ENCODE data around the gene PRDM1.

The PRDM1 gene

DNA sequence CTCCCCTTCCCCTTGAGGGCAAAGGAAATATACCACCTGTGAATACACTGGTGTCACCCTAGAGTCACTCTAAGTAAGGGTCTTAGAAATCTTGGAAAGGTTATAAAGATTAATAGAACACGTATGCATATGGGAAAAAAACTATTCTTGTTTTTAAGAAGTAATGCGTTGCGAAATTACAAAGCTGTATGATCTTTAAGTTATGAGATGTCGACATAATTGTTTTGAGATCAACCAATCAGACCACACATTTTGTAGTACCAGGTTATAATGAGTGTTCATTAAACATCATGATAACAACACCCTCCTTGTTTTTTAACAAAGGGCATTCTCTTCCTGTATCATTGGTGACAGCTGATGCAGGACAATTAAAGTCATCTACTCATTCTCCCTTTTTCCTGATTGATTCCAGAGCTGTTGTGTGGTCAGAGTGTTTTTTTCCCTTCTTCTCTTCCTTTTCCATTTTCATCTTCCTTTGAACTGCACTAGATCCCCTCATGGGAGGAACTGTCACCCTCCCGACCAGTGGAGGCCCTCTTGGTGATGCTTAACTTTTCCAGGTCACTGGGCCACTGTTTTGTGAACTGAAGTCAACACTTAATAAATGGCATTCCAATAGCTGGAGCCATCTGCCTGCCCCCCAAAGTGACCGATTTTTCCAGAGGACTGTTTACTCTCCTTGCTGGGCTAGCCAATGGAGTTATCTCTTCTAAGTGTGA lies 37.0 kb downstream of the PRDM1 start:
- in situ Hi-C loops (cut with HindIII; ENCODE audit: low pct_ligation_motif_present, low sequenced_read_pairs) = no loop called here
- DNase-seq = no peak
- no peak overlapping the region for H3K27ac ChIP-seq
- H3K4me3 ChIP-seq (ENCODE audit: low read depth, low read length) = no peak overlapping the region
- TF ChIP-seq, protein P1, sequence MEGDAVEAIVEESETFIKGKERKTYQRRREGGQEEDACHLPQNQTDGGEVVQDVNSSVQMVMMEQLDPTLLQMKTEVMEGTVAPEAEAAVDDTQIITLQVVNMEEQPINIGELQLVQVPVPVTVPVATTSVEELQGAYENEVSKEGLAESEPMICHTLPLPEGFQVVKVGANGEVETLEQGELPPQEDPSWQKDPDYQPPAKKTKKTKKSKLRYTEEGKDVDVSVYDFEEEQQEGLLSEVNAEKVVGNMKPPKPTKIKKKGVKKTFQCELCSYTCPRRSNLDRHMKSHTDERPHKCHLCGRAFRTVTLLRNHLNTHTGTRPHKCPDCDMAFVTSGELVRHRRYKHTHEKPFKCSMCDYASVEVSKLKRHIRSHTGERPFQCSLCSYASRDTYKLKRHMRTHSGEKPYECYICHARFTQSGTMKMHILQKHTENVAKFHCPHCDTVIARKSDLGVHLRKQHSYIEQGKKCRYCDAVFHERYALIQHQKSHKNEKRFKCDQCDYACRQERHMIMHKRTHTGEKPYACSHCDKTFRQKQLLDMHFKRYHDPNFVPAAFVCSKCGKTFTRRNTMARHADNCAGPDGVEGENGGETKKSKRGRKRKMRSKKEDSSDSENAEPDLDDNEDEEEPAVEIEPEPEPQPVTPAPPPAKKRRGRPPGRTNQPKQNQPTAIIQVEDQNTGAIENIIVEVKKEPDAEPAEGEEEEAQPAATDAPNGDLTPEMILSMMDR (IDR thresholded peaks at IDR 0.05; ENCODE audit: low read depth, low read length, missing control alignments) = no peak
- H3K27me3 ChIP-seq (replicated peaks) = no peaks in the 10 kb centered on the region
- no peaks in the 10 kb centered on the region for H3K36me3 ChIP-seq (replicated peaks)

DNA sequence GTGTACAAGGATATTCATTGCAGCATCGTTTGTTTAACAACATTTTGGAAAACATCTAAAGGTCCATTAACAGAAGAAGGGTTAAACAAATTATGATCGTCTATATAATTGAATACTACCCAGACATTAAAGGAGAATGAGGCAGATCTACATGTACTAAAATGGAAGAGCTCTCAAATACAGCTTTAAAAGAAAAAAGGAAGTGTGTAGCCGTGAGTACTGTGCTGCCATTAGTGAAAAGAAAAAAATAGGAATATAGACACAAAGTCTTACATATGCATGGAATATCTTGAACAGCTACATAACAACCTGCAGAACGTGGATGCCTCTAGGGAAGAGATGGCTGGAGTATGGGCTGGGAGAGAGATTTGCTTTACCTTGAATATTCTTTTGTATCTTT lies 37.9 kb downstream of the PRDM1 start:
- Histone ChIP-seq H3K4me3 (ENCODE audit: low read depth, low read length) (no peak overlapping the region), H3K27ac (no peak overlapping the region), H3K36me3 (replicated peaks) (no peaks in the 10 kb centered on the region), H3K27me3 (replicated peaks) (no peaks in the 10 kb centered on the region)
- in situ Hi-C loops (cut with HindIII; ENCODE audit: low pct_ligation_motif_present, low sequenced_read_pairs) = no loop called here
- TF ChIP-seq, protein P1 (IDR thresholded peaks at IDR 0.05; ENCODE audit: low read depth, low read length, missing control alignments) = no peak
- DNase-seq = no peak

DNA sequence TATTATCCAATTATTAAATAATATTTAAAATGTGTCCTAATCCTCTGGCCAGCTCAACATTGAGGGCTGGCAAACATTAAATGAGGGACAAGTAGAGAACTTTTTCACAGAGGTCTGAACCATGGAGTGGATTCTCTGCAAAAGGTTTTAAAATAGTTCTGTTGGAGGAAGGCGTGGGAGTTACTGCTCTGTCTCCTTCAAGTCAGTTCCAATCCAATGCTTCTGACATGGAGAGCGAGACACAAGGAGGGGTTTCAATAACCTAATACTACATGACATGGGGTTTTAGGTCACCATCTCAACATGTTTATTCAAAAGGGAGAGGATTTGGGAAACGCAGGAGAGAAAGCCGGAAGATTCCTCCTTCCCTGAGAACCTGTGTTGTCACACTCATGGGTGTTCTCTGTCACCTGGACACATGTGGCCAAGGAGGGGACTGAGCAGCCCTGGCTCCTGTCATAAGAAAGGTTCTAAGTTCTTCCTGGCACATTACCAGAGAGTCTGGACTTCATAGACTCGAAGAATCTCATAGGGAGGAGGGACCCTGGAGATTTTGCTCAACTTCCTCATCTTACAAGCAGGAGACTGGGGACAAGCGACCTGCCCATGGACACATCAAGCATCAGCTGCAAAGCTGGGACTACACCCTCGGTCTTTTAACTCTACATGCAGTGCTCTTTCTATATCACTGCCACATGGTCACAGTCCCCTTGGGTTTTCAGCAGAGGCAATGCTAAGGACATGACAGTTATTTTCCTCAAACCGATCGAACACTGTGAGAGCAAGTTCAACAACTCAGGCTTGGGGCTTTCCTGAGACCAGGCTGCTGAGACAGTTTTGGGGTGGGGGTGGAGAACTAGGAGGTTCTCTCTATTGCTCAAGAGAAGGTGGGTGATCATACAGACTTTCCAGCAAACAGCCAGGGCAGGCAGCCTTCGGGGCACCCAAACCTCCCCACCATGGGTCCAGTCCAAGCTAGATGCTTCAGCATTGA lies 38.6 kb downstream of the PRDM1 start:
- H3K27ac ChIP-seq = no peak overlapping the region
- in situ Hi-C loops (cut with HindIII; ENCODE audit: low pct_ligation_motif_present, low sequenced_read_pairs) = no loop called here
- TF ChIP-seq, protein P1 (IDR thresholded peaks at IDR 0.05; ENCODE audit: low read depth, low read length, missing control alignments) = no peak
- DNase-seq = no peak
- H3K36me3 ChIP-seq (replicated peaks) = no peaks in the 10 kb centered on the region
- no peak overlapping the region for H3K4me3 ChIP-seq (ENCODE audit: low read depth, low read length)
- H3K27me3 ChIP-seq (replicated peaks) = no peaks in the 10 kb centered on the region

DNA sequence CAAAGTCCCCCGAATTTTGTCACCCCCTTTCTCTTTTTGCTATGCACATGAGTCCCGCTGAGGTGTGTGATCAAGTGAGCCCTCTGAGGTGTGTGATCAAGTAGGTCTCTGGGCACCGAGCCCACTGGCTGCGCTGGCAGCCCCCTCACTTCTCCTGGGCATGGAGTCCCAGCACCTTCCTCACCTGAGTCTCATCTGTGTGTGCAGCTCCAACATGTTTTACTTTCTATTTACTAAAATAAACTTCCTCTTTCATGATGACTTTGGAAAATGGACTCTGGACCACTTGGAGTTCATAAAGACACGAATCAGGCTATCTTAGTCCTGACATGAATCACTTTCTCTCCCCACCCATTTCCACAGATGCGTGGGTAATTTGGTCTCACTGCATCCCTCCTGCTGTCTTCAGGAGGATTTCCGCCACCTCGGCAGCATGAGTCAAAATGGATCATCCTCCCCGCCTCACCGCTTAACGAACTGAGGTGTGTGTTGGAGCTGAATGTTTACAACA lies 39.8 kb downstream of the PRDM1 start:
- no peaks in the 10 kb centered on the region for H3K36me3 ChIP-seq (replicated peaks)
- no peak for DNase-seq
- in situ Hi-C loops (cut with HindIII; ENCODE audit: low pct_ligation_motif_present, low sequenced_read_pairs) = no loop called here
- H3K4me3 ChIP-seq (ENCODE audit: low read depth, low read length) = no peak overlapping the region
- no peak overlapping the region for H3K27ac ChIP-seq
- TF ChIP-seq, protein P1 (IDR thresholded peaks at IDR 0.05; ENCODE audit: low read depth, low read length, missing control alignments) = no peak
- H3K27me3 ChIP-seq (replicated peaks) = no peaks in the 10 kb centered on the region

DNA sequence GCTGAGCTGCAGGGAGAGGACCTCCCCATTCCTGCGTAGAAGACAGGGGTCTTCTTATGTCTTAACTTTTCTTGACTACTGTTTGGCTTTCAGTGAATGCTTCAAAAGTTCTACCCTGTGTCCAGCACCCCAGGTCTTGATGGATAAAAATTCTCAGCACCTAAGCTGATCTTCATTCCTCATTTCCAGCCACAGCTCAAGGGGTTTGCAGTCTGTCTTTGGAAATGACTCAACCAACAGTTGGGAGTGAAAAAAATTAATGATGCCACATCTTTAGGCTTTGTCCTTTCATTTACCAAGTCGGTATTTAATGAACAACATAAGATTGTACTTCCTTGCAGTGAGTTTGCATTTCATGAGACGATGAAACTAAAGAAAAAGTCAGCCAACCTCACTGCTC lies 40.3 kb downstream of the PRDM1 start:
- Histone ChIP-seq H3K4me3 (ENCODE audit: low read depth, low read length) (no peak overlapping the region), H3K27ac (no peak overlapping the region), H3K27me3 (replicated peaks) (no peaks in the 10 kb centered on the region), H3K36me3 (replicated peaks) (no peaks in the 10 kb centered on the region)
- in situ Hi-C loops (cut with HindIII; ENCODE audit: low pct_ligation_motif_present, low sequenced_read_pairs) = no loop called here
- DNase-seq = no peak
- TF ChIP-seq, protein P1 (IDR thresholded peaks at IDR 0.05; ENCODE audit: low read depth, low read length, missing control alignments) = no peak
